ENCODE measurements around the gene SLC46A2. TPM values are rescaled to one million over a fixed set of nuclear protein-coding genes. Genes with fewer than 3 reads are reported as not detected.

SLC46A2 gene
- polyA plus RNA-seq, 1 donor (not counting 4 experiments of a cell fraction or from before 2014, with no cell fraction given) = not detected

GRCh38 chr9:112913326-112913725, 22.6 kb upstream of the SLC46A2 start:
- no peak overlapping the region for H2AFZ ChIP-seq (ENCODE audit: control insufficient read depth, low read length)
- DNase-seq (ENCODE audit: low read depth, low spot score) (no peak), FAIRE-seq (no peak)
- dilution Hi-C loops (cut with MboI; ENCODE audit: extremely low pct_ligation_motif_present, low sequenced_read_pairs) = no loop called here
- H3K4me2 ChIP-seq (ENCODE audit: control insufficient read depth, extremely low read depth, insufficient read depth, low read depth, low read length) = no peak overlapping the region
- no peak for TF ChIP-seq EZH2 (IDR thresholded peaks at IDR 0.05; ENCODE audit: low read length)
- TF ChIP-seq, protein P1, sequence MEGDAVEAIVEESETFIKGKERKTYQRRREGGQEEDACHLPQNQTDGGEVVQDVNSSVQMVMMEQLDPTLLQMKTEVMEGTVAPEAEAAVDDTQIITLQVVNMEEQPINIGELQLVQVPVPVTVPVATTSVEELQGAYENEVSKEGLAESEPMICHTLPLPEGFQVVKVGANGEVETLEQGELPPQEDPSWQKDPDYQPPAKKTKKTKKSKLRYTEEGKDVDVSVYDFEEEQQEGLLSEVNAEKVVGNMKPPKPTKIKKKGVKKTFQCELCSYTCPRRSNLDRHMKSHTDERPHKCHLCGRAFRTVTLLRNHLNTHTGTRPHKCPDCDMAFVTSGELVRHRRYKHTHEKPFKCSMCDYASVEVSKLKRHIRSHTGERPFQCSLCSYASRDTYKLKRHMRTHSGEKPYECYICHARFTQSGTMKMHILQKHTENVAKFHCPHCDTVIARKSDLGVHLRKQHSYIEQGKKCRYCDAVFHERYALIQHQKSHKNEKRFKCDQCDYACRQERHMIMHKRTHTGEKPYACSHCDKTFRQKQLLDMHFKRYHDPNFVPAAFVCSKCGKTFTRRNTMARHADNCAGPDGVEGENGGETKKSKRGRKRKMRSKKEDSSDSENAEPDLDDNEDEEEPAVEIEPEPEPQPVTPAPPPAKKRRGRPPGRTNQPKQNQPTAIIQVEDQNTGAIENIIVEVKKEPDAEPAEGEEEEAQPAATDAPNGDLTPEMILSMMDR (optimal IDR thresholded peaks at IDR 0.05 in 1 of 3, IDR thresholded peaks at IDR 0.05 in 1 of 3, conservative IDR thresholded peaks at IDR 0.05 in 1 of 3; ENCODE audit: extremely low read depth in 1 of 3, insufficient read depth in 2 of 3, low read length in 3 of 3) = no peak
- no peaks in the 10 kb centered on the region for H3K9me1 ChIP-seq (ENCODE audit: control insufficient read depth, extremely low read depth, insufficient read depth, low read length)
- H4K20me1 ChIP-seq (ENCODE audit: control insufficient read depth, extremely low read depth, insufficient read depth, low read length) = no peaks in the 10 kb centered on the region
- H3K36me3 ChIP-seq (ENCODE audit: control insufficient read depth in 2 of 2, extremely low read depth in 1 of 2, insufficient read depth in 2 of 2, low read length in 2 of 2) = no peaks in the 10 kb centered on the region
- H3K4me1 ChIP-seq (ENCODE audit: control insufficient read depth, extremely low read depth, insufficient read depth, low read length) = peaks cover 13% of the 10 kb centered on the region
- no peak overlapping the region for H3K4me3 ChIP-seq (ENCODE audit: control insufficient read depth in 2 of 3, extremely low read depth in 1 of 3, insufficient read depth in 2 of 3, low read depth in 1 of 3, low read length in 3 of 3)
- H3K9ac ChIP-seq (ENCODE audit: control insufficient read depth, extremely low read depth, insufficient read depth, low read length) = no peak overlapping the region
- H3K27me3 ChIP-seq (ENCODE audit: control insufficient read depth, extremely low read depth, insufficient read depth, low read length) = no peaks in the 10 kb centered on the region
- no peaks in the 10 kb centered on the region for H3K79me2 ChIP-seq (ENCODE audit: control insufficient read depth, insufficient read depth, low read length)
- no peak overlapping the region for H3K27ac ChIP-seq (ENCODE audit: control insufficient read depth, insufficient read depth, low read length)
- H3K9me3 ChIP-seq (ENCODE audit: control insufficient read depth, low read depth, low read length) = no peaks in the 10 kb centered on the region

DNA sequence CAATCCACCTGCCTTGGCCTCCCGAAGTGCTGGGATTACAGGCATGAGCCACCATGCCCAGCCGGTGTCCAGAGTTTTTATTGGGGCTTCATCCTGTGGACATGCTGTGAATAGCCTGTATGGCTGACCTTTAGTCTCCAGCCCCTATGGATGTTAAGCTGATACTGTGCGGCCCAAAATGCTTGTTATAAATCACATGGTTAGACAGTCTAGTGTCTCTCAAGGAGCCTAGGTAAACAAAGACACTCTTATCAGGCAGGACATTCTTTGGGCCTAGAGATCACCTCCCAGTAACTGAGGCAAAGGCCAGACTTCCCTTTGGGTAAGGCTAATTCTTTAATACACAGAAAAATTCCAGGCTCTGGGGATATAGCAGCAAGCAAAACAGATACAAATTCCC, 22.0 kb upstream of the SLC46A2 start:
- DNase-seq (ENCODE audit: low read depth, low spot score) (no peak), FAIRE-seq (no peak)
- Histone ChIP-seq H3K27ac (ENCODE audit: control insufficient read depth, insufficient read depth, low read length) (no peak overlapping the region), H3K36me3 (ENCODE audit: control insufficient read depth in 2 of 2, extremely low read depth in 1 of 2, insufficient read depth in 2 of 2, low read length in 2 of 2) (no peaks in the 10 kb centered on the region), H3K27me3 (ENCODE audit: control insufficient read depth, extremely low read depth, insufficient read depth, low read length) (no peaks in the 10 kb centered on the region), H3K9ac (ENCODE audit: control insufficient read depth, extremely low read depth, insufficient read depth, low read length) (no peak overlapping the region), H4K20me1 (ENCODE audit: control insufficient read depth, extremely low read depth, insufficient read depth, low read length) (no peaks in the 10 kb centered on the region), H2AFZ (ENCODE audit: control insufficient read depth, low read length) (no peak overlapping the region), H3K9me1 (ENCODE audit: control insufficient read depth, extremely low read depth, insufficient read depth, low read length) (no peaks in the 10 kb centered on the region), H3K4me1 (ENCODE audit: control insufficient read depth, extremely low read depth, insufficient read depth, low read length) (peaks cover 6% of the 10 kb centered on the region), H3K9me3 (ENCODE audit: control insufficient read depth, low read depth, low read length) (no peaks in the 10 kb centered on the region), H3K4me3 (ENCODE audit: control insufficient read depth in 2 of 3, extremely low read depth in 1 of 3, insufficient read depth in 2 of 3, low read depth in 1 of 3, low read length in 3 of 3) (no peak overlapping the region), H3K4me2 (ENCODE audit: control insufficient read depth, extremely low read depth, insufficient read depth, low read depth, low read length) (no peak overlapping the region), H3K79me2 (ENCODE audit: control insufficient read depth, insufficient read depth, low read length) (no peaks in the 10 kb centered on the region)
- dilution Hi-C loops (cut with MboI; ENCODE audit: extremely low pct_ligation_motif_present, low sequenced_read_pairs) = no loop called here
- TF ChIP-seq, protein P1 (optimal IDR thresholded peaks at IDR 0.05 in 1 of 3, IDR thresholded peaks at IDR 0.05 in 1 of 3, conservative IDR thresholded peaks at IDR 0.05 in 1 of 3; ENCODE audit: extremely low read depth in 1 of 3, insufficient read depth in 2 of 3, low read length in 3 of 3) = no peak
- no peak for TF ChIP-seq EZH2 (IDR thresholded peaks at IDR 0.05; ENCODE audit: low read length)

Data from keratinocyte (primary cell).